IgD-negative memory B cell (primary cell): Measurements from ENCODE around the gene FAM107A. TPM values are rescaled to one million over a fixed set of nuclear protein-coding genes. Genes with fewer than 3 reads are reported as not detected.

Experiments used
- H3K27ac Mint-ChIP-seq, 3 donors: one replicate each; pipeline ENCODE4 v1.8.0; 2020 to 2022; ENCODE audit warnings: mild to moderate bottlenecking in 3 of 3, mixed read lengths in 3 of 3, moderate library complexity in 1 of 3
- H3K27me3 Mint-ChIP-seq: one replicate; pipeline ENCODE4 v1.8.0; 2021; ENCODE audit warnings: mixed read lengths
- H3K36me3 Mint-ChIP-seq: one replicate; pipeline ENCODE4 v1.8.0; 2020; ENCODE audit warnings: mild to moderate bottlenecking, mixed read lengths
- H3K4me1 Mint-ChIP-seq, 3 donors: one replicate each; pipeline ENCODE4 v1.8.0; 2020 to 2022; ENCODE audit warnings: mixed read lengths in 3 of 3, mild to moderate bottlenecking in 1 of 3
- H3K4me3 Mint-ChIP-seq, 4 donors: one replicate each; pipeline ENCODE4 v1.8.0; 2020 to 2022; ENCODE audit warnings: mild to moderate bottlenecking in 4 of 4, mixed read lengths in 4 of 4, moderate library complexity in 3 of 4
- H3K9me3 Mint-ChIP-seq, 3 donors: one replicate each; pipeline ENCODE4 v1.8.0; 2020 to 2021; ENCODE audit warnings: mixed read lengths in 3 of 3, mild to moderate bottlenecking in 1 of 3
- polyA plus RNA-seq: library from polyadenylated mRNA; unstranded; fragments of 300-500 nt; fragmentation: Illumina TruSeq; gene quantifications from one replicate; pipeline ENCODE4 v1.2.3, GENCODE V29; 2021

FAM107A gene
- polyA plus RNA-seq, 1 donor from 2014 or later, result not detected

GRCh38 chr3:58565621-58566397 is 11.4 kb downstream of the FAM107A start:
- H3K4me1 Mint-ChIP-seq, result peaks cover 0 to 6% (median 5%) of the 10 kb centered on the region in 3 donors
- H3K9me3 Mint-ChIP-seq, result no peaks in the 10 kb centered on the region
- H3K27me3 Mint-ChIP-seq, result peaks cover 4% of the 10 kb centered on the region
- H3K27ac Mint-ChIP-seq, result no peak overlapping the region
- no peaks in the 10 kb centered on the region for H3K36me3 Mint-ChIP-seq
- peak overlapping the region in 1 of 4 donors; percentile 56 for H3K4me3 Mint-ChIP-seq

- no peaks in the 10 kb centered on the region for H3K36me3 Mint-ChIP-seq
- H3K27me3 Mint-ChIP-seq, result peaks cover 7% of the 10 kb centered on the region
- no peak overlapping the region for H3K4me3 Mint-ChIP-seq
- peaks cover 0 to 6% (median 5%) of the 10 kb centered on the region in 3 donors for H3K4me1 Mint-ChIP-seq
- H3K9me3 Mint-ChIP-seq, result no peaks in the 10 kb centered on the region
- no peak overlapping the region for H3K27ac Mint-ChIP-seq
Observed at GRCh38 chr3:58564456-58565160, 12.6 kb downstream of the FAM107A start.

GRCh38 chr3:58564054-58564453 is 13.1 kb downstream of the FAM107A start:
- peaks cover 9% of the 10 kb centered on the region for H3K27me3 Mint-ChIP-seq
- H3K36me3 Mint-ChIP-seq, result no peaks in the 10 kb centered on the region
- H3K4me1 Mint-ChIP-seq, result peaks cover 0 to 5% (median 5%) of the 10 kb centered on the region in 3 donors
- H3K4me3 Mint-ChIP-seq, result no peak overlapping the region
- H3K27ac Mint-ChIP-seq, result no peak overlapping the region
- H3K9me3 Mint-ChIP-seq, result no peaks in the 10 kb centered on the region

DNA sequence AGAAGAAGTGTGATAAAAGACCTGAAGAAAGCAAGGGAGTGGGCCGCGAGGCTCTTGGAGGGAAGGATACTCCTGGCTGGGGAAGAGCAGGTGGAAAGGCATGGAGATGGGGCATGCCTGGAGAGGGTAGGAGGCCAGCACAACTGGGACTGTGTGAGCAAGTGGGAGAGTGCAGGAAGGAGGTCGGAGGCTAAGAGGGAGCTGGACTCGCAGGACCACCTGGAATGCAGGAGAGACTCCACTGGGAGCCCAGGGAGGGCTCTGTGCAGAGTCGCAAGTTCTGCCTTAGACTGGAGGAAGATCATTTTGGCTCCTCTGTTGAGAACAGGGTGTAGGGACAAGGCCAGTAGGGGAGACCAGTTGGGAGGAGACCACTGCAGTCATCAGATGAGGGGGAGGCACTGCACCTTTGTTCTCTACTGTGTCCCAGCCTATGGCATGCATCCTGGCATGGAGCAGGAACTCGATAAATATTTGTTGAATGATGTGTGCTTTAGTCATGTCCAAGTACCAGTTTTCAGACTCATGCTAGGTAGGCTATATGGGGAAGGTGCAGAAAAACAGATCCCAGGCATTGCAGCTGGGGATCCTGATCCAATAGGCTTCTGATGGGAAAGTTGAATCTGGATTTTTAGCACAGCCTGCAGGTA is 13.7 kb downstream of the FAM107A start:
- no peaks in the 10 kb centered on the region for H3K4me1 Mint-ChIP-seq
- no peaks in the 10 kb centered on the region for H3K9me3 Mint-ChIP-seq
- no peak overlapping the region for H3K27ac Mint-ChIP-seq
- H3K36me3 Mint-ChIP-seq, result no peaks in the 10 kb centered on the region
- H3K4me3 Mint-ChIP-seq, result no peak overlapping the region
- peaks cover 8% of the 10 kb centered on the region for H3K27me3 Mint-ChIP-seq

- Mint-ChIP-seq H3K4me3 (no peak overlapping the region), H3K4me1 (no peaks in the 10 kb centered on the region), H3K27me3 (peaks cover 8% of the 10 kb centered on the region), H3K27ac (no peak overlapping the region), H3K9me3 (no peaks in the 10 kb centered on the region), H3K36me3 (no peaks in the 10 kb centered on the region)
Observed at GRCh38 chr3:58562498-58562897, 14.7 kb downstream of the FAM107A start.

GRCh38 chr3:58560771-58561311 is 16.4 kb downstream of the FAM107A start:
- no peaks in the 10 kb centered on the region for H3K36me3 Mint-ChIP-seq
- peaks cover 0 to 2% (median 0%) of the 10 kb centered on the region in 3 donors for H3K9me3 Mint-ChIP-seq
- H3K4me3 Mint-ChIP-seq, result no peak overlapping the region
- no peaks in the 10 kb centered on the region for H3K4me1 Mint-ChIP-seq
- H3K27me3 Mint-ChIP-seq, result peaks cover 9% of the 10 kb centered on the region
- no peak overlapping the region for H3K27ac Mint-ChIP-seq

DNA sequence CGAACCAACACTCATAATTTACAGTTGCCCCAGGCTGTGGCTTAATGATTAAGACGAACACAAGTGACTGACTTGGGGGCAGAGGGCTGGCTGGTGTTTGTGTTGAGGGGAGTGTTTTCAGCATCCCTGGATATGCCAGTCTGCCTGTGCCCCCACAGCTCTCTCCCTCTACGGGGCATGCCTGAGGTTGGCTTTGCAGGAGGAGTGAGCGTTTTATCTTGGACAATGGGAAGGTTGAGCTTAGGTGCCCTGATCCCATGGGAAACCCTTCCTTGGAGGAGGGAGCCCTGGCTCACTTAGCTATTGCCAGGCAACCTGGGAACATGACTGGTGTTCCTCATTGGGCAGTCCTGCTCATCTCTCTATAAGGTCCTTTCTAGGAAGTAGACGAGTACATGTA is 17.6 kb downstream of the FAM107A start:
- Mint-ChIP-seq H3K4me1 (no peaks in the 10 kb centered on the region), H3K27ac (no peak overlapping the region), H3K4me3 (no peak overlapping the region), H3K36me3 (no peaks in the 10 kb centered on the region), H3K27me3 (peaks cover 14% of the 10 kb centered on the region), H3K9me3 (peaks cover 0 to 2% (median 0%) of the 10 kb centered on the region in 3 donors)

DNA sequence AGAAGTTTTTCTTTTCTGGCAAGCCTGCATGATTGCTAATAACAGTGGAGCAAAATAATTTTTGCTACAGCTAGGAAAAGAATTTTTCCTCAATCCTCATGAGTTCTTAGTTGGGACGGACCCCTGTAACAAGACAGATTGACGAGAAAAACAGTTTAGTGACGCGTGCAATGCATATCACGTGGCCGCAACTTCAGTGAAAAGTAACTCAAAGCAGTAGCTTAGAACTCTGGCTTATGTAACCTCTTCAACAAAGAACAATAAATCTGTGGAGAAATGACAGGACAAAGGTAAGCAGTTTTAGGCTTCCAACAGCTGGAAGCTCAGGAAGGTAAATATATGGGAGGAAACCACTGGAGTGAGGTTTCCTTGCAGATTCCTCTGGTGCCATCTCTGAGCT is 19.7 kb downstream of the FAM107A start:
- no peaks in the 10 kb centered on the region for H3K36me3 Mint-ChIP-seq
- H3K27me3 Mint-ChIP-seq, result peaks cover 14% of the 10 kb centered on the region
- peaks cover 0 to 2% (median 0%) of the 10 kb centered on the region in 3 donors for H3K9me3 Mint-ChIP-seq
- no peaks in the 10 kb centered on the region for H3K4me1 Mint-ChIP-seq
- no peak overlapping the region for H3K27ac Mint-ChIP-seq
- H3K4me3 Mint-ChIP-seq, result no peak overlapping the region

DNA sequence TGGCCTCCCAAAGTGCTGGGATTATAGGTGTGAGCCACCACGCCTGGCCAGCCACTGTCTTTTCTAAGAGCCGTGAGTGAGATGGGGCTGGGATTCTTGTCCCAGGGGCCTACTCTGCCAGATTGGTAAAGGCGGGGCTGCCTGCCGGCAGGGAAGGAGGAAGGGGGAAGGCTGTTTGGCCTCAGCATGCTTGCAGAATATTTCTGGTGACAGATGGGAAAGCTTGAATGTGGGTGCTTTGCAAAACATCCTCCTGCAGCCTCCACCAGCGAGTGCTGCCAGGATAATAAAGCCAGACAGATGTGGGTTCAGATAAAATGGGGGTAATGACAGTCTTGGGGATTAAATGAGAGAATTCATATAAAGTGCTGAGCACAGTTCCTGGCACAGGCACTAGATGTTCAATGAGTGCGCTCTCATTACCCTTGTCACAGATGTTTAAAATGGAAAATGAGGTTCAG is 20.4 kb downstream of the FAM107A start:
- H3K4me3 Mint-ChIP-seq, result no peak overlapping the region

DNA sequence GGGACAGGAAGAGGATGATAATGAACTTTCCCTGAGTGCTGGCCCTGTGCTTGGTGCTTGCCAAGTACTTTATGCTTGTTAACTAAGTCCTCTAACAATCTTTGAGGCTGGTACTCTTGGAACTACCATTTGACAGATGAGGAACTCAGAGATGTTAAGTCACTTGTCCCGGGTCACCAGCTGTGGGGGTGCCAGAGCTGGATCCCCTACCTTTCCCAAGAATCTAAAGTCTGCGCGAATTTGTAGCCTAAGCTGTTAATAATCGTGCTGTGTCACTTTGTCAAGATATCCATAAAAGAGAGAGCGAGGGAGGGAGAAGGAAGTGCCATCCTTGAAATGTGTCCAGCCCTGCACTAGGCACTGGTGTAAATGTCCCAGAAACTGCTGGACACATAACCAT is 21.2 kb downstream of the FAM107A start:
- Mint-ChIP-seq H3K36me3 (no peaks in the 10 kb centered on the region), H3K4me3 (no peak overlapping the region), H3K4me1 (no peaks in the 10 kb centered on the region), H3K27me3 (peaks cover 13% of the 10 kb centered on the region), H3K9me3 (peaks cover 0 to 4% (median 2%) of the 10 kb centered on the region in 3 donors), H3K27ac (no peak overlapping the region)

More for the DNA sequence above, 20.4 kb downstream of the FAM107A start:
- Mint-ChIP-seq H3K27ac (no peak overlapping the region), H3K9me3 (peaks cover 0 to 4% (median 2%) of the 10 kb centered on the region in 3 donors), H3K4me1 (no peaks in the 10 kb centered on the region), H3K36me3 (no peaks in the 10 kb centered on the region), H3K27me3 (peaks cover 13% of the 10 kb centered on the region)

DNA sequence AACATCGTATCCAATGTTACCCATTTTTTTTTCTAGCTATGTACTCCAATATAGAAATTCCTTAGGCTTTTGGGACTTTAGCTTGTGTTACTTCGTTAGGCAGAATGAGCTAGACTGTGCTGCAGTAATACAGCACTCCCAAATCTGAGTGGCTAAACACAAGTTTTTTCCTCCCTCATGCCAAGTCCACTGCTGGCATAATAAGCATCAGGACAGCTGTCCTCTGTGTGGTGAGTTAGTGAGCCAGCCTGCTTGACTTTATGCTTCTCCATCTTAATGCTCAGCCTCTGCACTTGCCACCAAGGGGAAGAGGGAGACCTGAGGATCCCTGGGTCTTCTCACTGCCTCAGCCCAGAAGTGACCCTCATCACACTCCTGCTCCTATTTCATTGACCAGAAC is 22.0 kb downstream of the FAM107A start:
- Mint-ChIP-seq H3K36me3 (no peaks in the 10 kb centered on the region), H3K27me3 (peaks cover 13% of the 10 kb centered on the region), H3K4me3 (no peak overlapping the region), H3K4me1 (no peaks in the 10 kb centered on the region), H3K27ac (no peak overlapping the region), H3K9me3 (peaks cover 0 to 4% (median 2%) of the 10 kb centered on the region in 3 donors)

- Mint-ChIP-seq H3K4me3 (no peak overlapping the region), H3K27ac (no peak overlapping the region), H3K9me3 (peaks cover 0 to 4% (median 2%) of the 10 kb centered on the region in 3 donors), H3K27me3 (peaks cover 8% of the 10 kb centered on the region), H3K4me1 (no peaks in the 10 kb centered on the region), H3K36me3 (no peaks in the 10 kb centered on the region)
Observed at GRCh38 chr3:58553003-58553402, 24.2 kb downstream of the FAM107A start.

DNA sequence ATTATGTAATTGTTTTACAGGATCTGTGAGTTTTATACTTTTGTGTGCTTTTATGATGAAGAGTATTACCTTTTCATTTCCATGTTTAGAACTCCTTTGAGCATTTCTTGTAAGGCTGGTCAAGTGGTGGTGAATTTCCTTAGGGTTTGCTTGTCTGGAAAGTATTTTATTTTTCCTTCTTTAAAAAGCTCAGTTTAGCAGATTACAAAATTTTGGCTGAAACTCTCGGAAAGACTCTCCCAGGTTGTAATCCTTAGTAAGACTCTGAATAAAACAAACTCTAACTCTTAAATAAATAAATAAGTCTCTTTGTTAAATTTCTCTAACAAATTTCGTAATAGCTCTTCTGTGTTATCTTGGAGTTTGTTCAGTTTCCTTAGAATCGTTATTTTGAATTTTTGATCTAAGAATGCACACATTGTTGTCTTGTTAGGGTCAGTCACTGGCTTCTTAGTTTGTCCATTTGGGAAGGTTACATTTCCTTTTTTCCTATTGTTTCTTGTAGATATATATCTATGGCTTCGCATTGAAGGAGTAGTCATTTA is 25.5 kb downstream of the FAM107A start:
- no peak overlapping the region for H3K4me3 Mint-ChIP-seq
- peaks cover 0 to 4% (median 2%) of the 10 kb centered on the region in 3 donors for H3K9me3 Mint-ChIP-seq
- H3K36me3 Mint-ChIP-seq, result peaks cover 2% of the 10 kb centered on the region
- H3K27ac Mint-ChIP-seq, result no peak overlapping the region
- peaks cover 14% of the 10 kb centered on the region for H3K27me3 Mint-ChIP-seq
- H3K4me1 Mint-ChIP-seq, result no peaks in the 10 kb centered on the region

DNA sequence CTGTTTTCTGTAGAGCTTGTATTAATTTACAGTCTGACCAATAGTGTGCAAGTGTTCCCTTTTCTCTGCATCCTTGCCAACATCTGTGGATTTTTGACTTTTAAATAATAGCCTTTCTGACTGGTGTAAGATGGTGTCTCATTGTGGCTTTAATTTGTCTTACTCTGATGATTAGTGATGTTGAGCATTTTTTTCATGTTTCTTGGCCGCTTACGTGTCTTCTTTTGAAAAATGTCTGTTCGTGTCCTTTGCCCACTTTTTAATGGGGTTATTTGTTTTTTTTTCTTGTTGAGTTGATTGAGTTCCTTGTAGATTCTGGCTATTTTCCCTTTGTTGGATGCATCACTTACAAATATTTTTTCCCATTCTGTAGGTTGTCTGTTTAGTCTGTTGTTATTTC is 32.6 kb downstream of the FAM107A start:
- Mint-ChIP-seq H3K36me3 (peaks cover 2% of the 10 kb centered on the region), H3K9me3 (no peaks in the 10 kb centered on the region), H3K27ac (no peak overlapping the region), H3K4me1 (no peaks in the 10 kb centered on the region), H3K27me3 (peaks cover 9% of the 10 kb centered on the region), H3K4me3 (no peak overlapping the region)
